Natural killer cell (primary cell): Measurements from ENCODE around the gene SLC7A6. TPM values are rescaled to one million over a fixed set of nuclear protein-coding genes. Genes with fewer than 3 reads are reported as not detected.

Experiments used
- ATAC-seq, 3 donors: fragments of 150-1000 bp in 2 of 3; fragments of 200-7000 bp in 1 of 3; cut with Tn5 transposase; 1 replicate in 1 of 3; 2 replicates in 2 of 3; pipeline ENCODE4 v1.10.0; 2021; ENCODE audit warnings: mild to moderate bottlenecking in 2 of 3, moderate library complexity in 2 of 3
- DNase-seq, 2 donors: peaks; one replicate each; pipeline versions ENCODE4 v3.0.0 to v3.0.0-alpha.2; 2013 to 2021; ENCODE audit warnings: mixed read lengths in 1 of 2
- H3K27ac ChIP-seq: one replicate; pipeline ENCODE4 v1.5.1; 2013; ENCODE audit warnings: mild to moderate bottlenecking, low read length
- H3K27me3 ChIP-seq: one replicate; pipeline ENCODE4 v1.6.1; 2013; ENCODE audit warnings: low read length; ENCODE audit not compliant: control insufficient read depth, insufficient read depth
- H3K36me3 ChIP-seq: one replicate; pipeline ENCODE4 v1.6.1; 2013; ENCODE audit warnings: low read length; ENCODE audit not compliant: control insufficient read depth, insufficient read depth
- H3K4me1 ChIP-seq: one replicate; pipeline ENCODE4 v1.6.1; 2013; ENCODE audit warnings: low read length; ENCODE audit not compliant: control insufficient read depth, insufficient read depth
- H3K4me3 ChIP-seq: one replicate; pipeline ENCODE4 v1.5.1; 2013; ENCODE audit warnings: low read length
- H3K9me3 ChIP-seq: one replicate; pipeline ENCODE4 v1.6.1; 2013; ENCODE audit warnings: low read length; ENCODE audit not compliant: control insufficient read depth, insufficient read depth
- H3K27ac Mint-ChIP-seq, 2 donors: one replicate each; pipeline ENCODE4 v1.8.0; 2022; ENCODE audit warnings: mild to moderate bottlenecking in 2 of 2, mixed read lengths in 2 of 2, moderate library complexity in 1 of 2
- H3K27me3 Mint-ChIP-seq, 2 donors: one replicate each; pipeline ENCODE4 v1.8.0; 2022; ENCODE audit warnings: low read depth in 2 of 2, mixed read lengths in 2 of 2
- H3K36me3 Mint-ChIP-seq: one replicate; pipeline ENCODE4 v1.8.0; 2022; ENCODE audit warnings: mixed read lengths
- H3K4me1 Mint-ChIP-seq, 2 donors: one replicate each; pipeline ENCODE4 v1.8.0; 2022; ENCODE audit warnings: mixed read lengths in 2 of 2
- H3K4me3 Mint-ChIP-seq: one replicate; pipeline ENCODE4 v1.8.0; 2022; ENCODE audit warnings: mild to moderate bottlenecking, moderate library complexity, mixed read lengths
- H3K9me3 Mint-ChIP-seq, 2 donors: one replicate each; pipeline ENCODE4 v1.8.0; 2022; ENCODE audit warnings: mixed read lengths in 2 of 2
- WGBS: methylation state at CpG from one replicate; pipeline ENCODE4 v1.1.7; 2013; ENCODE audit warnings: missing lambda C conversion rate; ENCODE audit not compliant: insufficient coverage; 5-methylcytosine and 5-hydroxymethylcytosine counted together
- intact Hi-C: fragments of 100-400 bp; cut with micrococcal nuclease; formaldehyde crosslinking; loops from one replicate; pipeline ENCODE4 v1.14.2; 2022
- total RNA-seq, 4 donors: library from RNA; stranded (reverse); fragments of 120-200 nt in 1 of 4; gene quantifications; one replicate each; pipeline versions ENCODE4 v1.2.3 to v1.2.4, GENCODE V29; 2013 to 2022
- TF ChIP-seq, protein P1 (sequence below): fragments of 200-600 bp; IDR thresholded peaks from one replicate; pipeline ENCODE4 v1.8.0; 2022; ENCODE audit warnings: antibody characterized with exemption

Gene SLC7A6
- total RNA-seq, 3 donors from 2014 or later (not counting 1 experiment from before 2014, with no cell fraction given): 46.6 to 84.9 (median 69.6) TPM

DNA sequence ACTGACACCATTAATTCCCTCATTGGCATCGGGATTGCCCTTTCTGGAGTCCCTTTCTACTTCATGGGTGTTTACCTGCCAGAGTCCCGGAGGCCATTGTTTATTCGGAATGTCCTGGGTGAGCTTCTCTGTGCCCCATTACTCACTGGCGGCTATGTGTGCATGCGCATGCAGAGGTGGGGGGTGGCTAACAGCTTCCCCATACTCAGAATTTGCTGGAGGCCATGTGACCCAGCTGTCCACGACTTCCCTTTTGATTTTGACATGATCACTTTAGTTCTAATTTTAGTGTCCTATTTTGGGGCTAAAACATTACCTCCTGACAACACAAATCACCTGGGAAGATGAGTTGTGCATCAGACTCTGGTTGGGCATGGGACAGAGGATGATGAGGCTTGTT lies 32.4 kb downstream of the SLC7A6 start:
- Histone ChIP-seq H3K27ac (no peak overlapping the region), H3K4me1 (peaks cover 11% of the 10 kb centered on the region), H3K4me3 (no peak overlapping the region), H3K36me3 (peaks cover 91% of the 10 kb centered on the region), H3K27me3 (no peaks in the 10 kb centered on the region), H3K9me3 (no peaks in the 10 kb centered on the region)
- Mint-ChIP-seq H3K9me3 (no peaks in the 10 kb centered on the region), H3K4me3 (no peak overlapping the region), H3K27ac (peak overlapping the region in 1 of 2 donors; percentile 42), H3K27me3 (no peaks in the 10 kb centered on the region), H3K4me1 (peaks cover 19 to 22% of the 10 kb centered on the region in 2 donors), H3K36me3 (peaks cover 42% of the 10 kb centered on the region)
- DNase-seq (no peak), ATAC-seq (no peak)
- 75% methylated on average over 6 of the region's 6 CpGs for WGBS
- intact Hi-C loops: no loop called here
- TF ChIP-seq, protein P1, sequence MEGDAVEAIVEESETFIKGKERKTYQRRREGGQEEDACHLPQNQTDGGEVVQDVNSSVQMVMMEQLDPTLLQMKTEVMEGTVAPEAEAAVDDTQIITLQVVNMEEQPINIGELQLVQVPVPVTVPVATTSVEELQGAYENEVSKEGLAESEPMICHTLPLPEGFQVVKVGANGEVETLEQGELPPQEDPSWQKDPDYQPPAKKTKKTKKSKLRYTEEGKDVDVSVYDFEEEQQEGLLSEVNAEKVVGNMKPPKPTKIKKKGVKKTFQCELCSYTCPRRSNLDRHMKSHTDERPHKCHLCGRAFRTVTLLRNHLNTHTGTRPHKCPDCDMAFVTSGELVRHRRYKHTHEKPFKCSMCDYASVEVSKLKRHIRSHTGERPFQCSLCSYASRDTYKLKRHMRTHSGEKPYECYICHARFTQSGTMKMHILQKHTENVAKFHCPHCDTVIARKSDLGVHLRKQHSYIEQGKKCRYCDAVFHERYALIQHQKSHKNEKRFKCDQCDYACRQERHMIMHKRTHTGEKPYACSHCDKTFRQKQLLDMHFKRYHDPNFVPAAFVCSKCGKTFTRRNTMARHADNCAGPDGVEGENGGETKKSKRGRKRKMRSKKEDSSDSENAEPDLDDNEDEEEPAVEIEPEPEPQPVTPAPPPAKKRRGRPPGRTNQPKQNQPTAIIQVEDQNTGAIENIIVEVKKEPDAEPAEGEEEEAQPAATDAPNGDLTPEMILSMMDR: no peak

- Mint-ChIP-seq H3K36me3 (peaks cover 52% of the 10 kb centered on the region), H3K4me3 (no peak overlapping the region), H3K27ac (peak overlapping the region; percentile 42 to 69), H3K27me3 (no peaks in the 10 kb centered on the region), H3K4me1 (peaks cover 10 to 13% of the 10 kb centered on the region in 2 donors), H3K9me3 (no peaks in the 10 kb centered on the region)
- Histone ChIP-seq H3K27me3 (no peaks in the 10 kb centered on the region), H3K4me3 (no peak overlapping the region), H3K36me3 (peaks cover 91% of the 10 kb centered on the region), H3K9me3 (no peaks in the 10 kb centered on the region), H3K4me1 (peaks cover 2% of the 10 kb centered on the region), H3K27ac (no peak overlapping the region)
- 90% methylated on average over 3 of the region's 3 CpGs for WGBS
- TF ChIP-seq, protein P1: no peak
- no peak for ATAC-seq
- intact Hi-C loops: no loop called here
- peak in 1 of 2 donors; percentile 2 for DNase-seq
Observed at GRCh38 chr16:68297908-68298307, 33.6 kb downstream of the SLC7A6 start.

- WGBS: 93% methylated on average over 3 of the region's 3 CpGs
- no peaks in the 10 kb centered on the region for H3K9me3 ChIP-seq
- TF ChIP-seq, protein P1: no peak
- H3K36me3 ChIP-seq: peaks cover 92% of the 10 kb centered on the region
- H3K9me3 Mint-ChIP-seq: no peaks in the 10 kb centered on the region
- H3K27ac Mint-ChIP-seq: peak overlapping the region; percentile 42 to 69
- no peak overlapping the region for H3K4me3 ChIP-seq
- DNase-seq (peak in 1 of 2 donors; percentile 2), ATAC-seq (no peak)
- H3K4me3 Mint-ChIP-seq: no peak overlapping the region
- H3K36me3 Mint-ChIP-seq: peaks cover 52% of the 10 kb centered on the region
- peaks cover 2% of the 10 kb centered on the region for H3K4me1 ChIP-seq
- H3K4me1 Mint-ChIP-seq: peaks cover 10 to 13% of the 10 kb centered on the region in 2 donors
- intact Hi-C loops: no loop called here
- H3K27ac ChIP-seq: no peak overlapping the region
- no peaks in the 10 kb centered on the region for H3K27me3 Mint-ChIP-seq
- no peaks in the 10 kb centered on the region for H3K27me3 ChIP-seq
Observed at GRCh38 chr16:68298312-68298711, 34.0 kb downstream of the SLC7A6 start.

GRCh38 chr16:68298907-68299561 lies 34.7 kb downstream of the SLC7A6 start:
- no peaks in the 10 kb centered on the region for H3K9me3 ChIP-seq
- 96% methylated on average over 5 of the region's 5 CpGs for WGBS
- TF ChIP-seq, protein P1: no peak
- H3K27me3 Mint-ChIP-seq: no peaks in the 10 kb centered on the region
- no peaks in the 10 kb centered on the region for H3K9me3 Mint-ChIP-seq
- peaks cover 93% of the 10 kb centered on the region for H3K36me3 ChIP-seq
- H3K4me1 ChIP-seq: no peaks in the 10 kb centered on the region
- no peaks in the 10 kb centered on the region for H3K27me3 ChIP-seq
- H3K4me1 Mint-ChIP-seq: peaks cover 5% of the 10 kb centered on the region in 2 donors
- no peak overlapping the region for H3K4me3 Mint-ChIP-seq
- ATAC-seq (no peak), DNase-seq (peak in 1 of 2 donors; percentile 2)
- no peak overlapping the region for H3K4me3 ChIP-seq
- H3K27ac Mint-ChIP-seq: peak overlapping the region in 1 of 2 donors; percentile 43
- peaks cover 57% of the 10 kb centered on the region for H3K36me3 Mint-ChIP-seq
- intact Hi-C loops: no loop called here
- H3K27ac ChIP-seq: no peak overlapping the region
